ENCODE measurements around the gene STAT5A.

The STAT5A gene

DNA sequence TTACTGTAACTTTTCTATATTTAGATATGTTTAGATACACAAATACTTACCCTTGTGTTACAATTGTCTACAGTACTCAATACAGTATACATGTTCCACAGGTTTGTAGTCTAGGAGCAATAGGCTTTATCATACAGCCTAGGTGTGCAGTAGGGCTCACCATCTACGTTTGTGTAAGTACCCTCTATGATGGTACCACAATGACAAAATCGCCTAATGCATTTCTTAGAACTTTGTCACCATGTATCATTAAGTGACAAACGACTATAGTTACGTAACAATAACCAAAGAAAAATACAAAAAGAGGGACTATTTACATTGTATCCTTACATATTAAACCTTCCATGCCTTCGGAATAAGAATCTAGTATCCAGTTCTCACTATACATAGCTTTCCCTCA lies 20.1 kb upstream of the STAT5A start:
- no peak overlapping the region for H3K9ac ChIP-seq (ENCODE audit: low read length in 2 of 2)
- no peak overlapping the region for H3K4me3 ChIP-seq (ENCODE audit: low read length in 2 of 2)
- H3K27ac ChIP-seq (ENCODE audit: low read length): no peak overlapping the region
- H3K9me3 ChIP-seq (ENCODE audit: control insufficient read depth in 2 of 2, low read length in 2 of 2): no peaks in the 10 kb centered on the region
- no peaks in the 10 kb centered on the region for H3K27me3 ChIP-seq (ENCODE audit: control insufficient read depth in 1 of 2, insufficient read depth in 2 of 2, low read length in 2 of 2)
- H3K36me3 ChIP-seq (ENCODE audit: control insufficient read depth in 2 of 2, insufficient read depth in 2 of 2, low read length in 2 of 2): no peaks in the 10 kb centered on the region
- H3K4me1 ChIP-seq (ENCODE audit: control insufficient read depth, insufficient read depth, low read length): peaks cover 2% of the 10 kb centered on the region

DNA sequence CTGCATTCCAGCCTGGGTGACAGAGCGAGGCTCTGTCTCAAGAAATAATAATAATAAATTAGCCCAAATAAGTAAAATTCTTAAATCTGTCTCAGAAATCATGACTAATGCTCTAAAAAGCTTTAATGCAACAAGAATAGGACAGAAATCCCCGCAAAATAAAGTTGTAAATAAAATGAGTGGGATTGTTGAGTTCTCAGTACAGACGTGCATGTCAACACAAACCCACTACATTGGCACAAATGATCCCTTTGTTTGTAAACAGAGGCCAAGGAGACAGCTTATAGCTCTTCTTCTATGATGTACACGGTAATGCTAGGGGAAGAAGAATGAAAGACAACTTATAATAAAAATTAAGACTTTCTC lies 18.1 kb upstream of the STAT5A start:
- no peak overlapping the region for H3K27ac ChIP-seq (ENCODE audit: low read length)
- H3K4me3 ChIP-seq (ENCODE audit: low read length in 2 of 2): no peak overlapping the region
- H3K9me3 ChIP-seq (ENCODE audit: control insufficient read depth in 2 of 2, low read length in 2 of 2): no peaks in the 10 kb centered on the region
- no peak overlapping the region for H3K9ac ChIP-seq (ENCODE audit: low read length in 2 of 2)
- peaks cover 9% of the 10 kb centered on the region for H3K4me1 ChIP-seq (ENCODE audit: control insufficient read depth, insufficient read depth, low read length)
- H3K27me3 ChIP-seq (ENCODE audit: control insufficient read depth in 1 of 2, insufficient read depth in 2 of 2, low read length in 2 of 2): no peaks in the 10 kb centered on the region
- no peaks in the 10 kb centered on the region for H3K36me3 ChIP-seq (ENCODE audit: control insufficient read depth in 2 of 2, insufficient read depth in 2 of 2, low read length in 2 of 2)

DNA sequence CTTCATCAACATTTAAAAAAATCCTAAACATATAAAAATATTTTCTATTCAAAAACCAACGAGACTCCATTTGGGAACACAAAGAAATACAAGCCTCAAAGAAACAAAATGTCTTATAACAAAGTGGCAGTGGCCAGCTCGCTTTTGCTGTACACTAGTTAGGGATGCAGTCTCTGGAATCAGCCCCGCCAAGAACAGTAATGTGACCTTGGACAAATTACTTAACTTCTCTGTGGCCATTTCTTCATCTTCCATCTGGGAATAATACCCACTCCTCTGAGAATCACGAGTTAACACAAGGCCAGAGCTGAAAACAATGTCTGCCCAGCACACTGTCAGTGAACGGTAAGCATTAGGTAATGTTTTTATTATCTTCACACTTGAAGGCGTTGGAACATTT lies 17.7 kb upstream of the STAT5A start:
- Histone ChIP-seq H3K4me3 (ENCODE audit: low read length in 2 of 2) (no peak overlapping the region), H3K9ac (ENCODE audit: low read length in 2 of 2) (no peak overlapping the region), H3K9me3 (ENCODE audit: control insufficient read depth in 2 of 2, low read length in 2 of 2) (no peaks in the 10 kb centered on the region), H3K36me3 (ENCODE audit: control insufficient read depth in 2 of 2, insufficient read depth in 2 of 2, low read length in 2 of 2) (no peaks in the 10 kb centered on the region), H3K27me3 (ENCODE audit: control insufficient read depth in 1 of 2, insufficient read depth in 2 of 2, low read length in 2 of 2) (no peaks in the 10 kb centered on the region), H3K27ac (ENCODE audit: low read length) (no peak overlapping the region), H3K4me1 (ENCODE audit: control insufficient read depth, insufficient read depth, low read length) (peaks cover 9% of the 10 kb centered on the region)

DNA sequence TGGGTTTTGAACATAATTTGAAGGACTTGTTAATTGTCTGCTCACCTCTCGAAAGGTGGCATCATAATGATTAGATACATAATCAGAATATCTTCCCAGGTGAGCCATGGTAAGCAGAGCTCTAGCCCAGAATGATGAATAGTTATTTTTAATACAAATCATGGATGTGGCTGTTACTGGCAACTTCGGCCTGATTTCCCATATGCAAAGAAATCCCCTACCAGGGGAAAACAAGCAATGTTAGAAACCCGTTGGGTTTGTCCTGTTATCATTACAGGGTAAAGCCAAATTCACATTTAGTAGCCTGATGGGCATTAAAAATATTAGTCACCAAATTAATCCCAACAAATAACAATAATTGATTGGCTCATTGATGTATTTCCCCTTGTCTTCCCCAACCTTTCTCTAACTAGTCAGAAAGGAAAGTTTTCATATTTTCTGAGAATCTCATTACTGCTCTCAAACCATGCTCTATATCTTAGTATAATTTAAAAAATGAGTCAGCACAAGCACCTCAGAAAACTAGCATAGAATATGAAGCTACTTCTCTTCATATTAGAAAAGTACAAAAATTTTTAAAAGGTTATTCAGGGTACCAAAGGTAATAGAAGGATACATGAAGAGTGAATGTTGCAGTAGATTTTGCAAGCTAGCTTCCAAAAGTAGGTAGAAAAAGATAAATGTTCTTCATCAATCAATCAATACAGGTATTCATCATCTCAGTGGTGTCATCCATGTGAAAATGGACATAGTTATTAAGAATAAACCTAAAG lies 17.1 kb upstream of the STAT5A start:
- no peaks in the 10 kb centered on the region for H3K27me3 ChIP-seq (ENCODE audit: control insufficient read depth in 1 of 2, insufficient read depth in 2 of 2, low read length in 2 of 2)
- H3K9ac ChIP-seq (ENCODE audit: low read length in 2 of 2): no peak overlapping the region
- H3K4me3 ChIP-seq (ENCODE audit: low read length in 2 of 2): no peak overlapping the region
- no peaks in the 10 kb centered on the region for H3K9me3 ChIP-seq (ENCODE audit: control insufficient read depth in 2 of 2, low read length in 2 of 2)
- H3K27ac ChIP-seq (ENCODE audit: low read length): no peak overlapping the region
- H3K36me3 ChIP-seq (ENCODE audit: control insufficient read depth in 2 of 2, insufficient read depth in 2 of 2, low read length in 2 of 2): no peaks in the 10 kb centered on the region
- peaks cover 9% of the 10 kb centered on the region for H3K4me1 ChIP-seq (ENCODE audit: control insufficient read depth, insufficient read depth, low read length)

DNA sequence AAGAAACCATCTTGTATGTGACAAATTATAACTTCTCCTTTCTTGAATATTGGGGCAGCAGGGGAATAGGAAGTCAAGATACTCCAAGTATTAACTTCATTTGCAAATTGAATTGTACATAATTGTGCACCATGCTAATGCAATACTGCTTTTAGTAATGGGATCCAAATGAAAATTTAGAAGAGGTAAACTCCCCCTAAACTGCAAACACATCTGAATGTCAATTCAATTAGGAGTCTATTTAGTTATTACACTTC lies 16.6 kb upstream of the STAT5A start:
- Histone ChIP-seq H3K9ac (ENCODE audit: low read length in 2 of 2) (no peak overlapping the region), H3K27ac (ENCODE audit: low read length) (no peak overlapping the region), H3K4me3 (ENCODE audit: low read length in 2 of 2) (no peak overlapping the region), H3K36me3 (ENCODE audit: control insufficient read depth in 2 of 2, insufficient read depth in 2 of 2, low read length in 2 of 2) (no peaks in the 10 kb centered on the region), H3K9me3 (ENCODE audit: control insufficient read depth in 2 of 2, low read length in 2 of 2) (no peaks in the 10 kb centered on the region), H3K4me1 (ENCODE audit: control insufficient read depth, insufficient read depth, low read length) (peaks cover 9% of the 10 kb centered on the region), H3K27me3 (ENCODE audit: control insufficient read depth in 1 of 2, insufficient read depth in 2 of 2, low read length in 2 of 2) (no peaks in the 10 kb centered on the region)

DNA sequence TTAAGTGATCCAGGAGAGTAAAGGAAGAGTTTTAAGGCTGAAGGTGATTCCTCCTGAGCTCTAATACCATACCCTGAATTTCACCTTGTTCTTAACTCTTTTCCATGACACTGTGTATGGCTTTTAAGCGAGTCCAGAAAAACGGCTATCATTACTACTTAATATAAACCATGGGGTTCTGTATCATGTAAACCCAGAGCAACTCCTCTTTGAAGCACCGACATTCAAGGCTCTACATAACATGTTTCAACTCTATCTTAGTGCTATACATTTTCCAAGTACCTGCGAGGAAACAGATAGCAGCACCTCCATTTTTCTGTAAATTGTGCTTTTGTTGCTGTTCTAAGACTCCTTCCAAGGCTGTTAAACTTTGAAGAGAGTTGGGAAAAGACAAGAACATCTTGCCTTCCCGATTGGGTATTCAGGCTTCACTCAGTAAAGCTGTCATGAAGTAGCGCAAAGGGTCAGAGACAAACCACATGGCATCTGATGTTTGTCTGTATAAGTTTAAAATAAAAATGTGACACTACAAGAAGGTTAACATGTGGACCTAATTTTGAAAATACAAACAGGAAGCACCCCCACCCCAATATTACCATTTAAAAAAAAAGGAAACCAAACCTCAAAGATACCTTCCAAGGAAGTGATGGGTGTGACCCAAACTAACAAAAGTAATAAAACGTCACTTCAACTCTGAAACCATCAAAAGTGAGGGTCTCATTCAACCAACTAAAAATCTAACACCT lies 16.0 kb upstream of the STAT5A start:
- Histone ChIP-seq H3K27ac (ENCODE audit: low read length) (no peak overlapping the region), H3K36me3 (ENCODE audit: control insufficient read depth in 2 of 2, insufficient read depth in 2 of 2, low read length in 2 of 2) (no peaks in the 10 kb centered on the region), H3K27me3 (ENCODE audit: control insufficient read depth in 1 of 2, insufficient read depth in 2 of 2, low read length in 2 of 2) (no peaks in the 10 kb centered on the region), H3K4me1 (ENCODE audit: control insufficient read depth, insufficient read depth, low read length) (peaks cover 15% of the 10 kb centered on the region), H3K9me3 (ENCODE audit: control insufficient read depth in 2 of 2, low read length in 2 of 2) (no peaks in the 10 kb centered on the region), H3K4me3 (ENCODE audit: low read length in 2 of 2) (no peak overlapping the region), H3K9ac (ENCODE audit: low read length in 2 of 2) (no peak overlapping the region)

DNA sequence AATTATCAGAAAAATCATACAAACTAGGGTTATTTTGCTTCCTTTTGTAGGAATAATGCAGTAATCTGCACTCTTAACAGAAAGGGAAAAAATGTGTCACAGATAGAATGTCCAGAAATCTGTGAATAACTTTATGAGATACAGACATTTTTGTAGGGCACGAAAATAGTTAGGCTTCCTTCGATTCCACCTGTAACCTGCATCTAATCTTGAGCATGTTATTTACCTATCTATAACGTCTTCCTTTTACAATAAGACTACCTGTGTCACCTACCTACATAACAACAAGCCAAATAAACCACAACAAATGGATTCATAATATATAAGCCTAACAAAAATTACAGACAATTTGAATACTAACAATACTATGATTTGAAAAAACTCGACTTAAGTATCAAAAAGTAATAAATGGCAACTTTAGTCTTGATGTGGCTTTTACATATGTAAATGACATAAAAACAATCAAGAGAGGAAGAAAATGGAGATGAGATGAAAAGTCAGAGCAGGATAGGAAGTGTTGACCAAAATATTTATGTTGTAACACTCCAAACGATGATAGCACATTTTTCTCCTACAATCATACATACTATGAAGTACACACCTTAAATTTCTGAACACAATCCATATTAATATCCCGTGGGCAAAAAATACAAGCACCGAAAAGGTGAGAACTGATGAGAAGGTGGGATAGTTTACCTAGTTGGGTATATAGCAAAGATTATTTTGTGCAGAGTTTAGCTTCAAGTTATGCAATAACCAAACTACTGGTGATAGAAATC lies 14.6 kb upstream of the STAT5A start:
- Histone ChIP-seq H3K9me3 (ENCODE audit: control insufficient read depth in 2 of 2, low read length in 2 of 2) (no peaks in the 10 kb centered on the region), H3K9ac (ENCODE audit: low read length in 2 of 2) (no peak overlapping the region), H3K4me3 (ENCODE audit: low read length in 2 of 2) (no peak overlapping the region), H3K4me1 (ENCODE audit: control insufficient read depth, insufficient read depth, low read length) (peaks cover 17% of the 10 kb centered on the region), H3K27ac (ENCODE audit: low read length) (no peak overlapping the region), H3K27me3 (ENCODE audit: control insufficient read depth in 1 of 2, insufficient read depth in 2 of 2, low read length in 2 of 2) (no peaks in the 10 kb centered on the region), H3K36me3 (ENCODE audit: control insufficient read depth in 2 of 2, insufficient read depth in 2 of 2, low read length in 2 of 2) (no peaks in the 10 kb centered on the region)

DNA sequence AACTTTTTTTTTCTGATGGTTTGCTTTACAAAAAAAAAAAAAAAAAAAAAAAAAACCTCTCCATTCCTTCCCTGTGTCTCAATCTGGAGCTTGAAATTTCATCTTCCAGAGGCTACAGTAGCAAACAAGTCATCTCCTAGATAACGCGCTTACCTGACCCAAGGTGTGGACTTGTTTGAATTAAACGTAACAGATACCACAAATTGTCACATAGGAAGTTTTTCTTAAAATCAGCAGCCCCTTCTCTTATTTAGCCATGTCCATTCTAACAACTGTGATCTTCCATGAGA lies 14.1 kb upstream of the STAT5A start:
- Histone ChIP-seq H3K9me3 (ENCODE audit: control insufficient read depth in 2 of 2, low read length in 2 of 2) (no peaks in the 10 kb centered on the region), H3K9ac (ENCODE audit: low read length in 2 of 2) (no peak overlapping the region), H3K4me1 (ENCODE audit: control insufficient read depth, insufficient read depth, low read length) (peaks cover 17% of the 10 kb centered on the region), H3K27ac (ENCODE audit: low read length) (no peak overlapping the region), H3K4me3 (ENCODE audit: low read length in 2 of 2) (peak overlapping the region; percentile 82 to 88), H3K27me3 (ENCODE audit: control insufficient read depth in 1 of 2, insufficient read depth in 2 of 2, low read length in 2 of 2) (no peaks in the 10 kb centered on the region), H3K36me3 (ENCODE audit: control insufficient read depth in 2 of 2, insufficient read depth in 2 of 2, low read length in 2 of 2) (no peaks in the 10 kb centered on the region)

DNA sequence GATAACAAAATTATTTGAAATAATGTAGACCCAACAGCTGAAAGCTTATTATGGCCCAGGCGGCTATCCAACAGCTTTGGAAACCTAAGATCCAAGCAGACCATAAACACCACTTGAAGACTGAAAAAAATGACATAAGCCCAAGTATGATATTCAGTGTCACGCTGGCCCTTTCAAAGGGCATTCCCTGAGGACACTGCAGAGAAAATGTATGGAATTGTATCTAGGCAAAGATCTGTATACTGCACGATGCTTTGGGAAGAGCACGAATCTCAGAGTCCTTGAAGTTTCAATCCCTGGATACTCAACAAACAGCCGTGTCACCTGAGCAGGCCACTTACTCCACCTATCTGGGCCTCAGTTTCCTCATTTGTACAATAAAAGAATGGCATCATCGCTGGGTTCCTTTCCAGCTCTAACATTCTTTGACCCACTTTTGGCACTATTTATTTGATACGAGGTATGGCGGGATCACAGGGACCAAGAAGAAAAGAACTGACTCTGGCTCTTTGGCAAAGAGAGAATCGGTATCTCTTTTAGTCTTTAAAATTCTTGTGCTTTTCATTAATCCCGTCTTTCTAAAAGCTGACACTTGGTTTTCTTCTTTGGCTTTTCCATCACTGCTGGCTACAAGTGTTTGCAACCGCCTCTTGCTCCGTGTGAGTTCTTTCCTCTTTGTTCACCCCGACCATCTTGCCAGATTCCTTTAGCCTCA lies 13.3 kb upstream of the STAT5A start:
- peak overlapping the region; percentile 80 to 87 for H3K9ac ChIP-seq (ENCODE audit: low read length in 2 of 2)
- H3K36me3 ChIP-seq (ENCODE audit: control insufficient read depth in 2 of 2, insufficient read depth in 2 of 2, low read length in 2 of 2): no peaks in the 10 kb centered on the region
- H3K9me3 ChIP-seq (ENCODE audit: control insufficient read depth in 2 of 2, low read length in 2 of 2): no peaks in the 10 kb centered on the region
- peaks cover 17% of the 10 kb centered on the region for H3K4me1 ChIP-seq (ENCODE audit: control insufficient read depth, insufficient read depth, low read length)
- peak overlapping the region; percentile 82 to 88 for H3K4me3 ChIP-seq (ENCODE audit: low read length in 2 of 2)
- no peaks in the 10 kb centered on the region for H3K27me3 ChIP-seq (ENCODE audit: control insufficient read depth in 1 of 2, insufficient read depth in 2 of 2, low read length in 2 of 2)
- peak overlapping the region; percentile 66 for H3K27ac ChIP-seq (ENCODE audit: low read length)

DNA sequence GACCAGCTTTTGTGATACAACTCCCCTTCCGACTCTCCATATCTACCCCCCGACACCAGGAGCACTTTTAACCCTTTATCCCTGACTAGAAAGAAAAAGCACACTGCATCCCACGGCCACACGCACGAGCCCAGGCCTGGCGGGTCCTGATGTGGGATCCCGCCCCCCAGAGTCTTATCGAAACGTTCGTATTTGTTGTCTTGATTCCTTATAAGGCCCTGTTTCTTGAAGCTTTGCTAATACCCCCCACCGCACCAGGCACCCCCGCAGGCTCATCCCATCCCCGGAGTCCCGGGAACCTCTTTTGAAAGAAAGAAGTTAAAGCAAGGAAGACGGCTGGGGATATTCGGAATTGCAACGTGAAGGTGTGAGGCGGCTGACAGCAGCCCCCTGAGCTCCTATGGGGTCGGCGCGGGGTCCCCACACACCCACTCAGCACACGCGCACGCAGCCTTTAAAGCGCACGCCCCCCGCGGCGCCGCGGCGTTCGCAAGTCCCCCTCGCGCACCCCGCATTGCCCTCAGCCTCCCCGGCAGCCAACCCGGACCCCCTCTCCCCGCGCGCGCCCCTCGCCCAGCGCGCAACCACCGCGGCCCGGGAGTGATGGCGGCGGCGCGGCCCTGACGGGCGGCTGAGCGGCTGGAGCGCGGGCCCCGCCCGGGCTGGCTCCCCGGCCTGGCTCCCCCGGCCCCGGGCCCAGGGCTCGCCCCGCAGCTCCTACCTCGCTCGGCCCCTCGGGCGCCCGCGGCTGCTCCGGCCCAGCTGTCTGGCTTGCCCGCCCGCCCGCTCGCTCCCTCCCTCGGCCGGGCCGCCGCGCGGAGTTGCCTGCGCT lies 12.6 kb upstream of the STAT5A start:
- Histone ChIP-seq H3K27ac (ENCODE audit: low read length) (peak overlapping the region; percentile 66), H3K4me1 (ENCODE audit: control insufficient read depth, insufficient read depth, low read length) (peaks cover 17% of the 10 kb centered on the region)

More for the DNA sequence above, 12.6 kb upstream of the STAT5A start:
- H3K36me3 ChIP-seq (ENCODE audit: control insufficient read depth in 2 of 2, insufficient read depth in 2 of 2, low read length in 2 of 2): no peaks in the 10 kb centered on the region
- no peaks in the 10 kb centered on the region for H3K9me3 ChIP-seq (ENCODE audit: control insufficient read depth in 2 of 2, low read length in 2 of 2)
- peak overlapping the region; percentile 80 to 87 for H3K9ac ChIP-seq (ENCODE audit: low read length in 2 of 2)
- H3K27me3 ChIP-seq (ENCODE audit: control insufficient read depth in 1 of 2, insufficient read depth in 2 of 2, low read length in 2 of 2): no peaks in the 10 kb centered on the region
- H3K4me3 ChIP-seq (ENCODE audit: low read length in 2 of 2): peak overlapping the region; percentile 82 to 88
